Medulla oblongata (tissue), 1 donor: ENCODE measurements around the gene SF3B5.
"Not testable (repeated sequence)": the region's sequence is repeated elsewhere in the genome, so short reads cannot be mapped to it uniquely, and the experiment has no call there.

Source experiments
- DNase-seq: peaks from one replicate; pipeline ENCODE4 v3.0.0-alpha.2; 2015; ENCODE audit errors: extremely low spot score

SF3B5 gene

DNA sequence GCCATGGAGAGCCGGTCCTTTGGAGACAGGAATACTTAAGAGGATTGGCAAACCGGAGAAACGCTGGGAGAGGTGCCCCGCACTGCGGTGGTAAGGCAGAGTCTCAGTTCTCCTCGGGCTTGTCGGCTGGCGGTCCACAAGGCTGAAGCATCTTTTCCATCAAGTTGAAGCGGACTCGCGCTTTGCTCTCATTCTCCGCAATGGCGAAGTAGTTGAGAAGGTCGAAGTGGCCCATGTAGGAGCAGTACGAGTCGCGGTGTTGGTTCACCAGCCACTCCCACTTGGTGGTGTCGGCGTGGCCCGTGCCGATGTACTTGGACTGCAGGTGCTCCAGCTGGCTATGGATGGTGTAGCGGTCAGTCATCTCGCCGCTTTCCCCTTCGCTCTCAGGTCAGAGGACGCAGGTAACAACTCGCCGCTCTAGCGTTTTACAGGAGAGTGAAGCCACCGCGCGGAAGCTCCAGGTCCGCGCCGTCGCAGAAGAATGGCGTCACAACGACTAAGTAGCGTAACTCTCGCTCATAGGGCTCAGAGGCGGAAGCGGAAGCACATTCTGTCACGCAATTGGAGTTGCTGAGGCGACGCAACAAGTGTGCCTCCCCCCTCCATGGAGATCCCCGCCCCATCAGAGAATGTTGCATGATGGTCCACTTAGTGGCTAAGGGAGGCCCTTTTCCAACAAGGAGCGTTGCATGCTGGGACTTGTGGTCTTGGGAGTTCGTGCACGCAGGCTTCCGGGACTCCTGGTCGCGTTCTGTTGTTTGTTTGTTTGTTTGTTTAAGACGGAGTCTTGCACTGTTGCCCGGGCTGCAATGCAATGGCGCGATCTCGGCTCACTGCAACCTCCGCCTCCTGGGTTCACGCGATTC, at the start of gene SF3B5:
Gene SF3B5 (minus strand): TSS at position 440 of the 869 bp plus-strand sequence. CDS start 76 bp downstream, at position 364.
- peak; percentile 100 for DNase-seq

DNA sequence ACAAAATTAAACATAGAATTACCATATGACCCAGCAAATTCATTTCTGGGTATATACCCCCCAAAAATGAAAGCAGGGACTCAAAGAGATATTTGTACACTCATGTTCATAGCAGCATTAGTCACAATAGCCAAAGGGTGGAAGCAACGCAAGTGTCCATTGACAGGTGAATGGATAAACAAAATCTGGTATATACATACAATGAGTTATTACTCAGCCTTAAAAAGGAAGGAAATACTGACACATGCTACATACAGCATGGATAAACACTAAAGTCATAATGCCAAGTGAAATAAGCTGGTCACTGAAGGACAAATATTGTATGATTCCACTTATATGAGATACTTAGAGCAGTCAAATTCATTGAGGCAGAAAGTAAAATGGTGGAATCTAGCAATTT, 49.6 kb upstream of the SF3B5 start:
- DNase-seq = no peak

DNA sequence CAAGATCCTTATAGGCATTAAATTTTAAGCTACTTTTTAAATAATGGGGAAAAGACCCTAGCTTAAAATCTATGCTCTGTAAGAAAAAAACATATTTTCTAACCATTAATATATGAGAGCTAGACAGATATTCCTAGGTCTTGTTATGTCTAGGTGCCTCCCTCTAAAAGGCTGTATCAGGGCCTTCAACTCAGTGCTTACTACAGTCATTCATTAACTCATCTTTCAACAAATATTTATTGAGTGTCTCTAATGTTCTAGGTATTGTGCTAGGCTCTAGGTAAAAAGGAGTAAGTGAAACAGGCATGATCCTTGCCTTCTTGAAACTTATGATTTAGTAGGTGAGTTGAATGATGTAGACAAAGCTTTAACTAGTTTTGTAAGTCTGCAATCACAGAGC, 48.5 kb upstream of the SF3B5 start:
- no peak for DNase-seq

DNA sequence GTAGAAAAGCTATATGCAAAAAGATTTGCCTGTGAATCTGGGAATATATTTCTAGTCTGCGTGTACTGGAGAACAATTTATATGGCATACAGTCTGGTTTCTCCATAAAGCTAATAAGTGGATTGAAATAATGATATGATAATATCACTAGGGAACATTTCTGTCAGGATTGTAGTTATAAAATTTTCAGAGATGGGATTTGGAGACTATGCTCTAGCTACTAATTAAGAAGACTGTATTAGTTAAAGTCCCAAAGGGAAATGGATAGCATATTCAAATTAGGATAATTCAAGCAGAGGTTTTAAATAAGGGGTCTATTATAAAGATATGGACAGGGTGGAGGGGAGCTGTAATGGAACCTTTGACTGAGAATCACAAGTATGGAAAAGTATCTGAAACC, 47.7 kb upstream of the SF3B5 start:
- no peak for DNase-seq

GRCh38 chr6:144141470-144141869, 46.1 kb upstream of the SF3B5 start:
- DNase-seq = no peak

- no peak for DNase-seq
Measured at GRCh38 chr6:144140867-144141266, 45.5 kb upstream of the SF3B5 start.

DNA sequence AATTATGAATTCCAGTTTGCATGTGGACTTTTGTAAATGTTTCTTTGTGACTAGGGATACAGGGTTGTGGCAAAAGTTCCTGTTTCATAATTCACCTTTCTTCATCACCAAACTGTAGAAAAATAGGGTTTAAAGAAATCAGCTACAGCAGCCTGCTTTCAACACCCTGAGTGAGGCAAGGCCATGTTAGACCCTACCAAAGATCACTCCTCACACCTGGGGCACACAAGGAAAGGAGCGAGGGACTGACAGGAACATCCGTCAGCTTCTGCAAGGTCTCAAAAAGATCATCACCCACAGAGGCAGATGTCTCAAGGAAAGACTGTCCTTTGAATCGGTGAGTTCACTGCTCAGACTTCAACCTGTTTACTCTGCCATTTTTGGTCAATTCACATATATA, 44.4 kb upstream of the SF3B5 start:
- no peak for DNase-seq

DNA sequence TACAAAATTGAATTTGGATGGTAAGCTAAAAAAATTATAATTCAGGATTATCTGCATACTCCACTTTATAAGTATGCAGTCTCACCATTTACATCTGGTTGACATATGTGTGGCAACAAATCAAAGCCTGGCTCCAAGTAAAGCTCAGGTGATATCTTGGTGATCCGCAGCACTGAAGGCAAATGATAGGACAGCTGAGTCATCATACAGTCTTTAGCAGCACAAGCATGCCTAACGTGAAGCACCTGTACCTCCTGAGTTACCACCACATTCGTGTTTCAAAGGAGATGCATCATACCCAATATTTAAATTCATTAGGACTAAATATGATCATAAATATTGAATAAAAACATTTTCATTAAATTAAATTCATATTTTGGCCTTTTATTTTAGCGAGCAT, 43.2 kb upstream of the SF3B5 start:
- no peak for DNase-seq

- no peak for DNase-seq
Measured at GRCh38 chr6:144134737-144135136, 39.4 kb upstream of the SF3B5 start.

DNA sequence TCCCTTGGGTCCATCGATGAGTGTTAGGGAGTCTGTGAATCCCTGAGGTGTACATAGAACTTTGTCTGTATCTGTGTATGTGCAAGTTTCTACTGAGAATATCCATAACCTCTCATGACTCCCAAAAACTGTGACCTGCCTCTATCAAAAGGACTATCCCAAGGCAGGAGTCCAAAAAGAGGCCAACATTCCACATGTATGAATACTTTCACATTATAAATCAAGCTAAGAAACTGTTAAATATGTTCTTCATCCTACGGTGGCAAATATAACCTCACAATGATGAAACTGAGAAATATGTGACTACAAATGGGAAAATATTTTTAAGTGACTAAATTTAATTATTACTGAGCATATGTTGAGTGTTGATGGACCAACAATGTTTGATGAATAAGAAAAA, 38.8 kb upstream of the SF3B5 start:
- DNase-seq = no peak

- DNase-seq = no peak
Measured at GRCh38 chr6:144133225-144133821, 38.0 kb upstream of the SF3B5 start.

GRCh38 chr6:144132167-144132690, 36.9 kb upstream of the SF3B5 start:
- DNase-seq = not testable (repeated sequence)

DNA sequence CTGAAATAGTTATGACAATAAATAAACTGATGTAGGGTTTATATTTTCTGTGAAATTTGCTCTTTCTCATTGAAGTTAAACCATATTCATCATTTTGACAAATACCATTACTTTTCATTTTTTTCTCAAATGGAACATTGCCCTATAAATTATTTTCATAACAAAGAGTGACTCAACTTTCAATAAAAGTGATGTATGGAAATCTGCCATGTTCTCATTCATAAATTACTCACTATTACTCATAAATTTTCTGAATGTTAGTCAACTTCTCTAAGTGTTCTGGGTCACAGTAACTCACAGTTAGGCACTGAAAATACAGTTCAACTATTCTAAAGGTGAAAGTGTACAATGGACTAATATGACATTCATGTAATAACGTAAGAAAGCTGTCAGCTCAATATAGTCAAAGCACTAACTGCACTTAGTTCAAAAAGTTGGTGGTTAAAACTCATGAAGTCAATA, 35.9 kb upstream of the SF3B5 start:
- no peak for DNase-seq

GRCh38 chr6:144129469-144129868, 34.1 kb upstream of the SF3B5 start:
- no peak for DNase-seq

- DNase-seq = no peak
Measured at GRCh38 chr6:144127097-144127496, 31.7 kb upstream of the SF3B5 start.

DNA sequence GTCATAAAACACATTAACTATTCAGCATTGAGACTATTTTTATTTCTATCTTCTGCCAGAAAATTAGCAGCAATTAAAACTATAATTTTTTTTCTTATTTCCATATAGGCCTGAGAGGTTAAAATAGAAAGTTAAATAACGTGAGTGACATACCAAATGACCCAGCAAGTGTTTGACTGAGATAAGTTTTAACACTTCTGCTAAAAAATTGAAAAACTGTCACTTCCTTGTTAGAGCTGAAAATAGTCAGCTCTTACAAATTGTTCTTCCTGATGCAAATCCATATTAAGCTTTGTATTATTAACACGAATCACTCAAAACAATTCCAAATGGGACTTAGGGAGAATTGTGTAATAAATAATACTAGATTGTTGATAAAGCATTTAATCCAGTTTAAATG, 28.5 kb upstream of the SF3B5 start:
- no peak for DNase-seq

- DNase-seq = no peak
Measured at GRCh38 chr6:144123421-144123820, 28.0 kb upstream of the SF3B5 start.

DNA sequence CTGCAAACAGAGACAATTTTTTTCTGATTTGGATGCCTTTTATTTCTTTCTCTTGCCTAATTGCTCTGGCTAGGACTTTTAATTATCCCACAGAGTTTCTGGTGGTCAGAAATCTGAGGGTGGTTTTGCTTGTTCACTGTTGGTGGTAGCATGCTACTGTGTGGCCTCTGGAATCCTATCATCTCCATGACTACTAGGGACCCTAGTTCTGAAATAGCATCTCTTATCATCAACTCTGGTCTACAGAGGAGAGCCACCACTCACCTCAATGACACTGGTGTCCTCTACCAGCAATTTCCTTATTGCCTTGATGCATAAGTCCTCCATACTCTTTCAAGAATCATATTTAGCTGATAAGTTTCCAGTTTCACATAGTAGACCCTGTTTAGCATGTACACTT, 27.5 kb upstream of the SF3B5 start:
- DNase-seq = no peak

GRCh38 chr6:144119376-144119775, 24.0 kb upstream of the SF3B5 start:
- DNase-seq = no peak

DNA sequence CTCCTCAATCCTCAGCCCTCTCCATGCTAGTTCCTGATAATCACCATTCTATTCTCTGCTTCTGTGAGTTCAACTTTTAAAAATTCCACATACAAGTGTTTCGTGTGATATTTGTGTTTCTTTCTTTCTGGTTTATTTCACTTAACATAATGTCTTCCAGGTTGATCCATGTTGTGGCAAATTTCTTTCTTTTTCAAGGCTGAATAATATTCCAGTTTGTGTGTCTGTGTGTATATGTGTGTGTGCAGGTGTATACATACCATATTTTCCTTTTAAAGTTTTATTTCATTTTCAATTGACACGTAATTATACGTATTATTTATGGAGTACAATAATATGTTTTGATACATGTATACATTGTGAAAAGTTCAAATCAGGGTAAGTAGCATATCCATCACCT, 19.8 kb upstream of the SF3B5 start:
- DNase-seq = no peak

GRCh38 chr6:144113366-144113765, 18.0 kb upstream of the SF3B5 start:
- no peak for DNase-seq

DNA sequence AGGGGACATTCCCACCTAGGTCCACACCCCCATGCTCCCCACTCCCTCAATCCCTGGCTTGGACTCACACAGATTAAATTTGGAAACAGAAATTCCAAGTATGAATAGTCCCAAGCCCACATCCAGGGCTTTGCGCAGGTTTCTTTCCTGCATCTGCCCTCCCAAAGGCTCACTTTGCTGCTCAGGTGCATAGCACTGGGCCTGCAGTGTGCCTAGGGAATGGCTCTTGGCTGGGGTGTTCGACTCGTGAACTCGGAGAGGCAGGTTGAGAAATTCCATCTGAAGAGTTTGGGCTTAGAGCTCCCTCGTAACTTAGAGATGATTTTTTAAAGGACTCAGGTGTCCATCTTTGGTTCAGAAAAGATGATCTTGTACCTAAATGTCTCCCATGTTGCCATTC, 14.8 kb upstream of the SF3B5 start:
- DNase-seq = no peak

DNA sequence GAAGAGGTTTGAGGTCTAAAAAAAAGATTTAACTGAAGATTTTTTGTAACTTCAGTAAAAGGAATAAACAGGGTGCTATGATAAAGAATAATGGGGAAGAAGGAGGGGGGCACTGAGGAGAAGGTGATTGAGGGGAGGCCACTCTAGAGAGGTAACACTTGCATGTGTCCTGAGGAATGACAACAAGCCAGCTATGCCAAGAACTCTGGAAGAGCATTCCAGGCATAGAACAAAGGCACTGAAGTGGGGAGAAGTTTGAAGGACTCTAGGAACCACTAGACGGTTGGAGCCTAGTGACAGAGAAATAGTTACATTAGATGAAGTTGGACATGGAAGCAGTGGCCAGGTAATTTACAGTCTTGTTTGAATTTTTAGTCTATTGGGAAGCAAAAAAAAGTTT, 10.8 kb upstream of the SF3B5 start:
- DNase-seq = no peak
